T-helper 2 cell (primary cell): Measurements from ENCODE around the gene DIPK2B.

Experiments used
- DNase-seq, 5 experiments: peaks; one replicate each; pipeline versions ENCODE4 v3.0.0 to v3.0.0-alpha.2; 2012 to 2022
- total RNA-seq, 2 donors: gene quantifications; one replicate each; lab custom pipeline; 2026; lab: John Stamatoyannopoulos, UW

The DIPK2B gene, protein sequence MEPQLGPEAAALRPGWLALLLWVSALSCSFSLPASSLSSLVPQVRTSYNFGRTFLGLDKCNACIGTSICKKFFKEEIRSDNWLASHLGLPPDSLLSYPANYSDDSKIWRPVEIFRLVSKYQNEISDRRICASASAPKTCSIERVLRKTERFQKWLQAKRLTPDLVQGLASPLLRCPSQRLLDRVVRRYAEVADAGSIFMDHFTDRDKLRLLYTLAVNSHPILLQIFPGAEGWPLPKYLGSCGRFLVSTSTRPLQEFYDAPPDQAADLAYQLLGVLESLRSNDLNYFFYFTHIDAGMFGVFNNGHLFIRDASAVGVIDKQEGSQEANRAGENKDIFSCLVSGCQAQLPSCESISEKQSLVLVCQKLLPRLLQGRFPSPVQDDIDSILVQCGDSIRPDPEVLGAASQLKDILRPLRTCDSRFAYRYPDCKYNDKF
- total RNA-seq = 0 reads per million in 2 donors

GRCh38 chrX:45200741-45201234 lies at the start of gene DIPK2B:
Gene DIPK2B (minus strand): TSS chrX:45200876. CDS start chrX:45200826, 50 bp downstream.
- DNase-seq = no peak

DNA sequence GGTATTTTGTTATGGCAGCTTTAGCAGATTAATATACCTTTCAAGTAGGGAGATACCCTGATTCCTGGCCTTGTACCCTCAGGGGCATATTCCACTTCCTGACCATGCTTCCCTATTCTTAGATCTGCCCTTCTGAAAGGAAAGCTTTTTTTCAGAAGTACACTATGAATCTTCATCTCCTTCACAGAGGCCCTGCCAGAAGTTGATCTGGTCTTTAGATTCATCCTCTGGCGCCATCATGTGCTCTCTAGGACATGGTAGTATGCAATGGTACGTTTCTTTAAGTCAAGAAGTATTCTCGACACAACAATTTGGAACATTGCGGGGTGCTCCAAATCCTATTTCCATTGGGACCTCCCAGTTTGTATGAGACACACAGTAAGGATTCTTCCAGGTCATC lies 39.6 kb upstream of the DIPK2B start:
- DNase-seq = no peak

DNA sequence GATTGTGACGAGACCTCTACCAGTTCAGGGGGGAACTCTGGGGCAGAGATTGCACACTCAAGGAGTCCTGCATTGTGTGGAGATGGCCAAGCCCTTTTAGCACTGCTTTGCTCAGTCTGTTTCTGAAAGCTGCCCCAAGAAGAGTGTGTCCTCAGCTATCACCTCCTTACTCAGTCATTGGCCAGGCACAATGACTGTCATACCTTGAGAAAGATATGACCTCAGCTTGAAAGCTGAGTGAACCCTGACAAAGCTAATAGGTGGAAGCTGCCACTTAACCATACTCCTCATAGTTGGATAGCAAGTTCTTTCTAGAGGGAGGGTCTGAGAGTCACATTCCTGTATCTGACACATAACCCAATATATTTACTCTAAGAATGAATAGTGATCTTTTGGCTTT lies 37.8 kb upstream of the DIPK2B start:
- DNase-seq = no peak

- DNase-seq = no peak
These were observed 32.9 kb upstream of the DIPK2B start for GRCh38 chrX:45233531-45233930.

GRCh38 chrX:45232139-45232538 lies 31.5 kb upstream of the DIPK2B start:
- DNase-seq = peak in 2 of 5 experiments; percentile 27 to 58

DNA sequence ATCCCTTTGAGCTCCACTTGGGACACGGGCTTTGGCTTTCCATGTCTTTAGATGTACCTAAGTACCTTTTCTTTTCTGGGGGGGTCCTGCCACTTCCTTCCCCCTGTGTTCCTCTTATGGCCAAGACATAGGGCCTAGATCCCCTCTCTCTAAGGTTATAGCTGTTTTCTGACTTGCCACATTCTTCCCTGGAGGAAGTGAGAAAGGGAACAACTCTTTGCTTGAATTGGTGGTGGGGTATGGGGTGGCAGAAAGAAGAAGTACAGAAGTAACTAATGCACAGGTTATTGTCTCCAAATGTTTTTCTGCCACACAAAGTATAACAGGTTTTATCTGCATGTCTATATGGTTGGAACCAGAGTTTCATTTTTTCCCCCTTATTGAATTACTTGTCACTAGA lies 29.7 kb upstream of the DIPK2B start:
- DNase-seq = no peak

- DNase-seq = no peak
These were observed 28.7 kb upstream of the DIPK2B start for GRCh38 chrX:45229348-45229747.

DNA sequence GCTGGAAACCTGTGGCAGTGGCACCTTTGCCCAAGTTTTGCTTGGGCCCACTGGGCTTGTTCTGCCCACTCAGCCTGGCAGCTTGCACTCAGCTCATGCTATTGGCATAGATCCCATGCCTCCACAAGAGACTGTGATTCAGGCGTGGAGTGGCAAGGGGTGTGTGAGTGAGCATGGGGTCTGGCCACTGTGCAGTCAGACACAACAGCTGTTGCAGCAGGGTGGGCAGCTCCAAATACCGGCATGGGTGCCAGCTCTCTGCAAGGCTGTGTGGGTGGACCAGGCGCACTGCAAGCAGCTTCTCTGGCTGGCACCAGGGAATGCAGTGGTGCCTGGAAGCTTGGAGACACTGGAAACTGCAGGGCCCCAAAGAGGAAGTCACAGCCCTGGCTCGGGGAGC lies 27.4 kb upstream of the DIPK2B start:
- DNase-seq = no peak

GRCh38 chrX:45208121-45208856 lies 7.6 kb upstream of the DIPK2B start:
- no peak for DNase-seq

- no peak for DNase-seq
These were observed 1.5 kb upstream of the DIPK2B start for GRCh38 chrX:45202171-45202570.

DNA sequence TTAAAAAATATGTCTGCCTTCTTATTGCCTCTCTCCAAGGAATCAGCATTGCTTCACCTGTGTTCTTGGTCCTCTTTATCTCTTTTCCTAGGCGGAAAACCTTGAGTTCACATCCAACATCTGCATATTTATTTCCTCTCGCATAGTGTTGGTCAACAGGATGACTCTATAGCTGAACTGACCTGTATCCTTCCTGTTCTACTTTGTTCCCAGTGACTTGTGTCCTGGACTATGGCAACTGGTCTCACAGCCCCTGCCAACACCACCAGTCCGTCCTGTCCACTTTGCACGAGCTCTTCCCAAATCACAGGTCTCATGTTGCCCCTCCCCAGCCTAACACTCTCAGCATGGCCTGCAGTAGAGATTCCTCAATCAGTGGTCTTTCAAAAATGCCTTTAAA lies 2.0 kb downstream of the DIPK2B start:
- DNase-seq = no peak

DNA sequence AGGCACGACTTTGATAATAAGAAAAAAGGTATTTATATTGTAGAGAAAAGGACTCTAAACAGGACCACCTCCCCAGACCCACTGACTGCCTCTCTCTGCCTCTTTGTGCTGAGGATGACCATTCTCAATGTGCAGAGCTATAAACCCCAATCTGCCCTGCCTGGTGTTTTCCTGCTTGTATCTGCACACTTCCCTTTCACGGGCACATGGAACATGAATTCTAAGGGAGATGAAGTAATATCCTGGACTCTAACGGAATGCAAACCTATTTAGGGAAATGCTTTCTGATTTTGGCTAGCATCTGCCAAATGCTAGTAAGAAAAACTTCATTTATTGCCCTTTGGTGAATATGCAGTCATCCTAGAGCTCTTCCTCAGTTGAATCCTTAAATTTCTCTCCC lies 2.4 kb downstream of the DIPK2B start:
- DNase-seq = no peak

- DNase-seq = no peak
These were observed 4.0 kb downstream of the DIPK2B start for GRCh38 chrX:45196701-45197100.

GRCh38 chrX:45191820-45192409 lies 8.8 kb downstream of the DIPK2B start:
- no peak for DNase-seq

- DNase-seq = no peak
These were observed 9.3 kb downstream of the DIPK2B start for GRCh38 chrX:45191383-45191782.

- no peak for DNase-seq
These were observed 12.9 kb downstream of the DIPK2B start for GRCh38 chrX:45187731-45188130.

GRCh38 chrX:45186643-45187026 lies 14.0 kb downstream of the DIPK2B start:
- no peak for DNase-seq

GRCh38 chrX:45184211-45184610 lies 16.5 kb downstream of the DIPK2B start:
- DNase-seq = no peak

- DNase-seq = no peak
These were observed 27.8 kb downstream of the DIPK2B start for GRCh38 chrX:45172890-45173289.

DNA sequence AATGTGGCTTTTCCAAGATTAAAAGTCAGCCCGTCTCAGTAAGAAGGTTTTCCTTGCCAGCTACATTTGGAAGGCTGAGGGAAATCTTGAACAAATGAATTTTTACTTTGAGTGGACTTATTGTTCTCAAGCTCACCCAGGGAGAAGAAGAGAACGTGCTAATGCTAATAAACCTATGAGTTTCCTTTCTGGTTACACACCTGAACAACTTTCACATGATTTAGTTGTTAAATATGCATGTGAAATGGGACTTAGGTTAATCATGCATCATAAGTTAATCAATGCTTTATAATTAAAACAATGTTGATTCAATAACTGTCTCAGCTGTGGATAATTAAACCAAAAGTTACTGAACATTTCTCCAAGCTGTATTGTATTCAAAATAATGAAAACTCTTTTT lies 33.9 kb downstream of the DIPK2B start:
- no peak for DNase-seq

DNA sequence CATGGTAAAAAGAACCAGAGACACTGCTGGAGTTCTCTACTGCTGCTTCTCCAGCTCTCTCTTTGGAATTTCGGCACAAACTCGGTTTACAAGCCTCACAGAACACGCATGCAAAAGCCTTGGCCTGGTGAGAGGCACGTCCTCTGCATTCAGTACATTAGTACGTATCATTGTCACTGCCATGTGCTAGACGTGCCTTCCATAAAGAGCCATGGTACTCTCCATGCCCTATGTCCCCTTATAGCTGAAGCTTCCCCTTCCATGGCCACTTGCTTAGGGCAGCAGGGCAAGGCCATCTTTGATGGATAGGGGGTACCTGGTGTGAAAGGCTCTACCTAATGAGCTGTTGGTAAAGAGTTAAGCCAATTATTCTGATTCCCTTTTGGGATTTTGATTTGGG lies 35.0 kb downstream of the DIPK2B start:
- no peak for DNase-seq

- no peak for DNase-seq
These were observed 35.7 kb downstream of the DIPK2B start for GRCh38 chrX:45164995-45165394.

DNA sequence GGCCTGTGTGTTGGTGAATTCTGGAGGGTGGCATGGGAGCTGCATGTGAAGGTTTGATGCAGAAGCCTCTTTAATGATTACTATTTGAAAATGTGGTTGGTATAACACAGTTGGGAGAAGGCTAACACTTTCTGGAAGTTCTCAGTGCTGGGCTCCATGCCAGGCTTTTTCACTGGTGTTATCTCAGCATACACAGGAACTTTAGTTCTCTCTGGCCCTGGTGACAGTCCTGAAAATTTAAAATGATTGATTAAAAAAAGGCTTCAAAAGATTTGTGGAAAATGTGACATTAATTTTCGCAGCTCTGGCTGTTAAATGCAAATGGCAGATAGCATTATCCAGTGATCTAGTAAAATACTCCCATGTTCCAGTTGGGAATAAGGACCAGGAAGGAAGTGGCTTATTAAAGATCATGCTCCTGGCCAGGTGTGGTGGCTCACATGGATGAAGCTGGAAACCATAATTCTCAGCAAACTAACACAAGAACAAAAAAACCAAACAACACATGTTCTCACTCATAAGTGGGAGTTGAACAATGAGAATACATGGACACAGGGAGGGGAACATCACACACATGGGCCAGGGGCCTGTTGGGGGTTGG lies 36.6 kb downstream of the DIPK2B start:
- no peak for DNase-seq
